Esophagus muscularis mucosa (tissue), 4 donors: Measurements from ENCODE around the gene CASKIN1.

ENCODE experiments used
- EP300 ChIP-seq: sonication (generic); formaldehyde crosslinking; IDR thresholded peaks from one replicate; pipeline ENCODE4 v1.6.1; 2017; ENCODE audit warnings: antibody characterized with exemption
- POLR2A ChIP-seq: fragments of 450-650 bp; IDR thresholded peaks from one replicate; pipeline ENCODE4 v1.6.1; 2017; ENCODE audit warnings: antibody characterized with exemption, moderate library complexity, mild to moderate bottlenecking, low read depth
- POLR2AphosphoS5 ChIP-seq, 2 donors: sonication (generic); formaldehyde crosslinking; IDR thresholded peaks; one replicate each; pipeline ENCODE4 v1.6.1; 2017; ENCODE audit warnings: antibody characterized with exemption in 2 of 2
- TF ChIP-seq, protein P1 (sequence below), 3 experiments: fragments of 200-600 bp in 2 of 3; fragments of 450-650 bp in 1 of 3; sonication (generic) in 2 of 3; IDR thresholded peaks; one replicate each; pipeline ENCODE4 v1.5.1; 2017 to 2019; ENCODE audit warnings: antibody characterized with exemption in 3 of 3, mild to moderate bottlenecking in 2 of 3, moderate library complexity in 1 of 3

GRCh38 chr16:2207872-2208271, 11.5 kb upstream of the CASKIN1 start:
- TF ChIP-seq POLR2AphosphoS5 (IDR thresholded peaks at IDR 0.05) (no peak), POLR2A (no peak), EP300 (no peak)
- TF ChIP-seq, protein P1, sequence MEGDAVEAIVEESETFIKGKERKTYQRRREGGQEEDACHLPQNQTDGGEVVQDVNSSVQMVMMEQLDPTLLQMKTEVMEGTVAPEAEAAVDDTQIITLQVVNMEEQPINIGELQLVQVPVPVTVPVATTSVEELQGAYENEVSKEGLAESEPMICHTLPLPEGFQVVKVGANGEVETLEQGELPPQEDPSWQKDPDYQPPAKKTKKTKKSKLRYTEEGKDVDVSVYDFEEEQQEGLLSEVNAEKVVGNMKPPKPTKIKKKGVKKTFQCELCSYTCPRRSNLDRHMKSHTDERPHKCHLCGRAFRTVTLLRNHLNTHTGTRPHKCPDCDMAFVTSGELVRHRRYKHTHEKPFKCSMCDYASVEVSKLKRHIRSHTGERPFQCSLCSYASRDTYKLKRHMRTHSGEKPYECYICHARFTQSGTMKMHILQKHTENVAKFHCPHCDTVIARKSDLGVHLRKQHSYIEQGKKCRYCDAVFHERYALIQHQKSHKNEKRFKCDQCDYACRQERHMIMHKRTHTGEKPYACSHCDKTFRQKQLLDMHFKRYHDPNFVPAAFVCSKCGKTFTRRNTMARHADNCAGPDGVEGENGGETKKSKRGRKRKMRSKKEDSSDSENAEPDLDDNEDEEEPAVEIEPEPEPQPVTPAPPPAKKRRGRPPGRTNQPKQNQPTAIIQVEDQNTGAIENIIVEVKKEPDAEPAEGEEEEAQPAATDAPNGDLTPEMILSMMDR (IDR thresholded peaks at IDR 0.05) = no peak
